K562 (cell line): ENCODE results near the gene HUNK. TPM values are rescaled to one million over a fixed set of nuclear protein-coding genes. Genes with fewer than 3 reads are reported as not detected.

Source experiments
- ATAC-seq: fragments of 200-7000 bp; cut with Tn5 transposase; 3 replicates; pipeline ENCODE4 v1.9.1; 2020; ENCODE audit warnings: moderate library complexity
- BruUV-seq: library from RNA; stranded (reverse); fragments of 400-500 nt; replicated peaks from 2 replicates; lab custom pipeline; 2021; lab: Mats Ljungman, UMichigan
- CTCF ChIA-PET: fragments of 300-600 bp; formaldehyde crosslinking; extraction: SDS; loops from one replicate; lab custom pipeline; 2021; ENCODE audit warnings: low intra/inter-chr PET ratio; lab: Yijun Ruan, JAX
- POLR2A ChIA-PET: fragments of 300-600, 350-650 bp; sonication (Branson Sonifier 250); formaldehyde crosslinking; extraction: SDS; loops from one replicate; lab custom pipeline; 2021; ENCODE audit warnings: antibody characterized with exemption, inconsistent platforms; lab: Yijun Ruan, JAX
- DNase-seq, 4 experiments: peaks; one replicate each; pipeline versions ENCODE4 v3.0.0 to v3.0.0-alpha.2; 2011 to 2018; ENCODE audit warnings: low spot score in 3 of 4, mixed read lengths in 3 of 4; ENCODE audit errors: extremely low read depth in 1 of 4
- FAIRE-seq: peaks from 2 replicates; lab custom pipeline; 2011; peaks lifted over from hg19 to GRCh38; lab: Jason Lieb, UNC
- H2AFZ ChIP-seq: 2 replicates; pipeline ENCODE4 v1.6.0; 2011; ENCODE audit warnings: low read depth, low read length, control low read depth, inconsistent platforms
- H3K27ac ChIP-seq: fragments of 200-600 bp; 3 replicates; pipeline ENCODE4 v1.8.0; 2011; ENCODE audit warnings: low read depth, mild to moderate bottlenecking, control low read depth, inconsistent platforms, low read length, moderate library complexity, mixed read lengths; ENCODE audit errors: extremely low read depth
- H3K27me3 ChIP-seq, 2 experiments: fragments of 300-600 bp in 1 of 2; 2 replicates in 1 of 2; 3 replicates in 1 of 2; pipeline versions ENCODE4 v1.6.0 to v1.8.0; 2011; ENCODE audit warnings: inconsistent platforms in 2 of 2, low read length in 2 of 2, mild to moderate bottlenecking in 1 of 2, mixed read lengths in 1 of 2, moderate library complexity in 1 of 2; ENCODE audit not compliant: control insufficient read depth in 2 of 2, insufficient read depth in 2 of 2
- H3K36me3 ChIP-seq: fragments of 300-600 bp; 3 replicates; pipeline ENCODE4 v1.8.0; 2011; ENCODE audit warnings: mild to moderate bottlenecking, low read length, inconsistent platforms; ENCODE audit not compliant: control insufficient read depth, insufficient read depth
- H3K4me1 ChIP-seq, 2 experiments: fragments of 200-600 bp in 1 of 2; replicated peaks in 1 of 2; 2 replicates in 1 of 2; 3 replicates in 1 of 2; pipeline versions ENCODE4 v1.5.1 to v1.8.0; 2011; ENCODE audit warnings: inconsistent platforms in 2 of 2, low read length in 2 of 2, mild to moderate bottlenecking in 1 of 2, mixed read lengths in 1 of 2, moderate library complexity in 1 of 2; ENCODE audit not compliant: control insufficient read depth in 2 of 2, insufficient read depth in 2 of 2
- H3K4me2 ChIP-seq: 2 replicates; pipeline ENCODE4 v1.6.1; 2011; ENCODE audit warnings: low read length, control low read depth, inconsistent platforms, mixed read lengths; ENCODE audit not compliant: insufficient read depth
- H3K4me3 ChIP-seq: fragments of 200-600 bp; sonication (generic), shearing (Covaris generic); 2 replicates; pipeline ENCODE4 v1.5.1; 2016; ENCODE audit warnings: control low read depth, inconsistent platforms
- H3K79me2 ChIP-seq: fragments of 200-600 bp; 3 replicates; pipeline ENCODE4 v1.8.0; 2011; ENCODE audit warnings: low read length, inconsistent platforms; ENCODE audit not compliant: control insufficient read depth, insufficient read depth
- H3K9ac ChIP-seq, 2 experiments: 2 replicates each; pipeline versions ENCODE4 v1.6.0 to v1.6.1; 2011; ENCODE audit warnings: low read depth in 2 of 2, low read length in 2 of 2, control low read depth in 1 of 2, inconsistent platforms in 1 of 2, mild to moderate bottlenecking in 1 of 2, mixed read lengths in 1 of 2; ENCODE audit not compliant: insufficient read depth in 1 of 2
- H3K9me1 ChIP-seq: one replicate; pipeline ENCODE4 v1.6.0; 2011; ENCODE audit warnings: inconsistent platforms, mild to moderate bottlenecking, low read length, moderate library complexity; ENCODE audit not compliant: control insufficient read depth, insufficient read depth
- H3K9me3 ChIP-seq: replicated peaks from 2 replicates; pipeline ENCODE4 v1.5.1; 2011; ENCODE audit warnings: low read depth, low read length, inconsistent platforms; ENCODE audit not compliant: control insufficient read depth, insufficient read depth
- H4K20me1 ChIP-seq: replicated peaks from 2 replicates; pipeline ENCODE4 v1.6.1; 2011; ENCODE audit warnings: low read length, inconsistent platforms, mixed read lengths; ENCODE audit not compliant: control insufficient read depth, insufficient read depth
- CBFA2T3 ChIP-seq: fragments of 450-650 bp; IDR thresholded peaks from 2 replicates; pipeline ENCODE4 v1.6.1; 2017
- ESRRB ChIP-seq: fragments of 250-450 bp; sonication (Bioruptor Pico); IDR thresholded peaks from 2 replicates; pipeline ENCODE4 v1.5.0; 2020; ENCODE audit warnings: mild to moderate bottlenecking, moderate library complexity, borderline replicate concordance
- ETS2 ChIP-seq: IDR thresholded peaks from 2 replicates; pipeline ENCODE4 v1.6.1; 2016; ENCODE audit warnings: borderline replicate concordance, missing genetic modification characterization, mild to moderate bottlenecking, moderate library complexity, missing compliant biosample characterization; ENCODE audit not compliant: poor library complexity, severe bottlenecking
- FOXP4 ChIP-seq: sonication (generic); formaldehyde crosslinking; IDR thresholded peaks from 2 replicates; pipeline ENCODE4 v1.8.0; 2022; ENCODE audit warnings: mild to moderate bottlenecking, missing genetic modification reagents, borderline replicate concordance
- HNRNPH1 ChIP-seq: fragments of 200-400 bp; formaldehyde crosslinking; optimal IDR thresholded peaks from 2 replicates; pipeline ENCODE3; 2017; ENCODE audit warnings: low read depth, mild to moderate bottlenecking, low read length, moderate library complexity
- MBD2 ChIP-seq: sonication (generic); IDR thresholded peaks from 2 replicates; pipeline ENCODE4 v1.6.1; 2016; ENCODE audit warnings: low read depth, borderline replicate concordance
- MTA1 ChIP-seq: fragments of 450-650 bp; IDR thresholded peaks from 2 replicates; pipeline ENCODE4 v1.6.1; 2017; ENCODE audit warnings: borderline replicate concordance
- NCOA4 ChIP-seq: fragments of 450-650 bp; IDR thresholded peaks from 2 replicates; pipeline ENCODE4 v1.6.1; 2018; ENCODE audit warnings: mild to moderate bottlenecking; ENCODE audit not compliant: partially characterized antibody
- NR4A1 ChIP-seq, 2 experiments: fragments of 250-450 bp in 1 of 2; fragments of 450-650 bp in 1 of 2; sonication (Bioruptor Pico) in 1 of 2; IDR thresholded peaks; 2 replicates each; pipeline versions ENCODE4 v1.4.0 to v1.6.1; 2016 to 2020; ENCODE audit warnings: mild to moderate bottlenecking in 2 of 2, missing compliant biosample characterization in 1 of 2, missing genetic modification characterization in 1 of 2, moderate library complexity in 1 of 2
- PHB ChIP-seq: fragments of 250-450 bp; sonication (Bioruptor Pico); IDR thresholded peaks from 2 replicates; pipeline ENCODE4 v1.5.0; 2021
- POLR2H ChIP-seq: IDR thresholded peaks from 2 replicates; pipeline ENCODE4 v1.6.1; 2016; ENCODE audit warnings: missing genetic modification characterization, low read depth, mild to moderate bottlenecking, control low read depth, missing compliant biosample characterization, moderate library complexity
- RBM22 ChIP-seq: fragments of 200-400 bp; formaldehyde crosslinking; IDR thresholded peaks from 2 replicates; pipeline ENCODE4 v1.6.1; 2018; ENCODE audit warnings: low read length, low read depth; ENCODE audit not compliant: poor library complexity, severe bottlenecking
- RNF219 ChIP-seq: fragments of 250-450 bp; sonication (Bioruptor Pico); IDR thresholded peaks from 2 replicates; pipeline ENCODE4 v1.5.0; 2022; ENCODE audit warnings: mild to moderate bottlenecking
- RUNX1 ChIP-seq: sonication (generic); IDR thresholded peaks from 2 replicates; pipeline ENCODE4 v1.6.1; 2016; ENCODE audit warnings: antibody characterized with exemption, low read depth
- ZBTB1 ChIP-seq: sonication (generic); formaldehyde crosslinking; IDR thresholded peaks from 2 replicates; pipeline ENCODE4 v1.8.1; 2023; ENCODE audit warnings: missing genetic modification reagents, low read depth, mild to moderate bottlenecking, borderline replicate concordance
- ZFP30 ChIP-seq: fragments of 250-450 bp; sonication (Bioruptor Pico); IDR thresholded peaks from 2 replicates; pipeline ENCODE4 v1.8.0; 2022; ENCODE audit warnings: moderate library complexity, mild to moderate bottlenecking, inconsistent platforms, borderline replicate concordance
- ZFX ChIP-seq: sonication (generic); formaldehyde crosslinking; IDR thresholded peaks from 2 replicates; pipeline ENCODE4 v1.8.0; 2022; ENCODE audit warnings: mild to moderate bottlenecking, missing genetic modification reagents, moderate library complexity
- ZZZ3 ChIP-seq: fragments of 450-650 bp; IDR thresholded peaks from 2 replicates; pipeline ENCODE4 v1.6.1; 2016; ENCODE audit warnings: antibody characterized with exemption, mild to moderate bottlenecking, moderate library complexity
- WGBS: fragments of 100-300 bp; shearing (Covaris generic); methylation state at CpG from one replicate; pipeline ENCODE4 v1.1.6; 2016; ENCODE audit warnings: low coverage, mixed read lengths; ENCODE audit not compliant: insufficient coverage; ENCODE audit errors: missing lambda C conversion rate; 5-methylcytosine and 5-hydroxymethylcytosine counted together
- in situ Hi-C: fragments of 300-500 bp; cut with MboI; formaldehyde crosslinking; loops from 4 replicates; pipeline ENCODE4 v1.15.0; 2018; ENCODE audit warnings: inconsistent platforms, mixed read lengths
- intact Hi-C: fragments of 100-400 bp; cut with micrococcal nuclease; formaldehyde crosslinking; loops from 2 replicates; pipeline ENCODE4 v1.14.2; 2022
- polyA plus RNA-seq, 8 experiments: library from polyadenylated mRNA; depleted of rRNA in 4 of 8; stranded (reverse) in 5 of 8; unstranded in 3 of 8; fragments of >200 nt; fragmentation: Nextera tagmentation in 2 of 8; fragmentation: Illumina TruSeq in 1 of 8; extraction: Ambion mirVana in 2 of 8; extraction: Trizol in 1 of 8; gene quantifications; 2 replicates each; pipeline versions ENCODE4 v1.2.1 to v1.2.3, GENCODE V29; 2011 to 2014; ENCODE audit warnings: inconsistent platforms in 1 of 8, missing spikeins in 1 of 8
- total RNA-seq, 7 experiments: library from RNA; depleted of rRNA in 6 of 7; stranded (reverse); fragments of >200 nt in 6 of 7; fragmentation: Illumina TruSeq in 2 of 7; extraction: Trizol in 2 of 7; gene quantifications; 2 replicates each; pipeline versions ENCODE4 v1.2.1 to v1.2.3, GENCODE V29; 2011 to 2021; ENCODE audit warnings: low replicate concordance in 1 of 7

Gene HUNK
- total and polyA plus RNA-seq, 9 of the 15 experiments (the other 6 are each of a cell fraction or from before 2014, with no cell fraction given): not detected

- BruUV-seq: no TSS peak
- FAIRE-seq: no peak
- H3K9me1 ChIP-seq: no peaks in the 10 kb centered on the region
- TF ChIP-seq ZFP30 (CRISPR knock-in tag): no peak
- no peak for TF ChIP-seq RNF219
- no peak for TF ChIP-seq MBD2
- TF ChIP-seq FOXP4 (CRISPR knock-in tag): no peak
- no peak for TF ChIP-seq CBFA2T3
- TF ChIP-seq ESRRB (CRISPR knock-in tag): no peak
- TF ChIP-seq NCOA4: no peak
- TF ChIP-seq ETS2 (tag): no peak
- TF ChIP-seq RUNX1: no peak
- no peak for TF ChIP-seq ZZZ3
- no peak for TF ChIP-seq MTA1
- no peak for TF ChIP-seq NR4A1 (CRISPR knock-in tag; IDR thresholded peaks at IDR 0.05)
- no peak for TF ChIP-seq NR4A1 (tag; IDR thresholded peaks at IDR 0.05)
- no peak for TF ChIP-seq PHB
- no peak for TF ChIP-seq ZBTB1 (CRISPR knock-in tag)
- TF ChIP-seq POLR2H (tag): no peak
- TF ChIP-seq HNRNPH1: no peak
- no peak for TF ChIP-seq ZFX (CRISPR knock-in tag)
- no peak for TF ChIP-seq RBM22
- ChIA-PET CTCF (no interaction called here), POLR2A (interaction anchor here (0.6 to 1.1 kb wide), 3 partner anchors 8 to 660 kb away, joined by 3 read pairs; no protein-coding TSS in a partner anchor)
- no peak overlapping the region for H2AFZ ChIP-seq
- H3K79me2 ChIP-seq: no peaks in the 10 kb centered on the region
- in situ Hi-C loops (no loop called here), intact Hi-C loops (loop anchor here (10.0 kb wide), 1 partner anchor 62 kb away; no protein-coding TSS in a partner anchor)
- H3K36me3 ChIP-seq: no peaks in the 10 kb centered on the region
- WGBS: 5% methylated on average over 6 of the region's 6 CpGs
- no peak overlapping the region for H3K27ac ChIP-seq
- H3K4me2 ChIP-seq: no peak overlapping the region
- DNase-seq: no peak
- H3K9me3 ChIP-seq: no peaks in the 10 kb centered on the region
- no peak overlapping the region for H3K9ac ChIP-seq
- H3K4me1 ChIP-seq: no peaks in the 10 kb centered on the region
- no peak overlapping the region for H3K4me3 ChIP-seq
- ATAC-seq: no peak
- H4K20me1 ChIP-seq: no peaks in the 10 kb centered on the region
- H3K27me3 ChIP-seq: peaks cover 30 to 58% of the 10 kb centered on the region in 2 experiments; a peak in 4 of 5 replicates
Measured at GRCh38 chr21:31902438-31902837, 29.6 kb downstream of the HUNK start.
